Esophagus muscularis mucosa (tissue), 4 donors: Measurements from ENCODE around the gene THNSL1. TPM values are rescaled to one million over a fixed set of nuclear protein-coding genes. Genes with fewer than 3 reads are reported as not detected.

Experiments used
- DNase-seq: peaks from one replicate; pipeline ENCODE4 v3.0.0-alpha.2; 2017; ENCODE audit errors: extremely low spot score
- H3K27ac ChIP-seq, 4 donors: fragments of 200-600 bp; sonication (generic); replicated peaks in 1 of 4; 1 replicate in 3 of 4; 2 replicates in 1 of 4; pipeline ENCODE4 v1.5.1; 2016 to 2019; ENCODE audit warnings: mild to moderate bottlenecking in 1 of 4
- H3K27me3 ChIP-seq, 4 donors: fragments of 200-600 bp; sonication (generic); one replicate each; pipeline versions ENCODE4 v1.5.1 to v1.6.0; 2016 to 2019
- H3K36me3 ChIP-seq, 4 donors: fragments of 200-600 bp; sonication (generic); one replicate each; pipeline ENCODE4 v1.5.1; 2016 to 2019
- H3K4me1 ChIP-seq, 4 donors: fragments of 200-600 bp; sonication (generic); one replicate each; pipeline ENCODE4 v1.5.1; 2016 to 2019
- H3K4me3 ChIP-seq, 4 donors: fragments of 200-600 bp; sonication (generic); 1 replicate in 2 of 4; 2 replicates in 2 of 4; pipeline ENCODE4 v1.5.1; 2016 to 2019; ENCODE audit warnings: mild to moderate bottlenecking in 4 of 4, moderate library complexity in 1 of 4
- H3K9me3 ChIP-seq, 4 donors: fragments of 200-600 bp; sonication (generic); 1 replicate in 3 of 4; 2 replicates in 1 of 4; pipeline ENCODE4 v1.5.1; 2016 to 2019
- EP300 ChIP-seq: sonication (generic); formaldehyde crosslinking; IDR thresholded peaks from one replicate; pipeline ENCODE4 v1.6.1; 2017; ENCODE audit warnings: antibody characterized with exemption
- POLR2A ChIP-seq: fragments of 450-650 bp; IDR thresholded peaks from one replicate; pipeline ENCODE4 v1.6.1; 2017; ENCODE audit warnings: antibody characterized with exemption, moderate library complexity, mild to moderate bottlenecking, low read depth
- POLR2AphosphoS5 ChIP-seq, 2 donors: sonication (generic); formaldehyde crosslinking; IDR thresholded peaks; one replicate each; pipeline ENCODE4 v1.6.1; 2017; ENCODE audit warnings: antibody characterized with exemption in 2 of 2
- WGBS: methylation state at CpG from one replicate; pipeline ENCODE4 v1.1.5; 2018; 5-methylcytosine and 5-hydroxymethylcytosine counted together
- intact Hi-C: fragments of 100-400 bp; cut with DNase I; formaldehyde crosslinking; loops from one replicate; pipeline ENCODE4 v1.15.1; 2023
- total RNA-seq, 4 donors: library from RNA; depleted of rRNA; stranded (reverse); fragments of >200 nt; gene quantifications; one replicate each; pipeline versions ENCODE4 v1.1.0 to v1.2.1, GENCODE V29; 2016
- TF ChIP-seq, protein P1 (sequence below), 3 experiments: fragments of 200-600 bp in 2 of 3; fragments of 450-650 bp in 1 of 3; sonication (generic) in 2 of 3; IDR thresholded peaks; one replicate each; pipeline ENCODE4 v1.5.1; 2017 to 2019; ENCODE audit warnings: antibody characterized with exemption in 3 of 3, mild to moderate bottlenecking in 2 of 3, moderate library complexity in 1 of 3

THNSL1 gene
- total RNA-seq, 4 donors from 2014 or later = 0.65 to 1.1 (median 0.75) TPM

DNA sequence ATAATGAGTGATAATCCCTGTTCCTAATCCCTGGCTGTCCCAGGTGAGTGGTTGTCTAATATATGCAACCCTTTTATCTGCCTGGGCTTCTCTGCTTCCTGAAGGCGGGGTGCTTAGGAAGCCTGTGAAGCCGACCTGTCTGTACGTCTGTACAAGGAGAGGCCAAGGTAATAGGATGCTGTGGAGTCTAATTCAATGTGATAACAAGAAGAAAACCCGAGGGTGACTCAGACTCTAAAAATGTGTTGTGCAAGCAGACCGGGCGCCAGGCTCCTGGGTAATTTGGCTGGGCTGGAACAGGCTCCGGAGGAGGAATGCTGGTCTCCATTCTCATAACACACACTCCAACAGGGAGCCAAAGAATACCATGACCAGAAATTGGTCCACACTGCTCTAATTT lies 43.6 kb downstream of the THNSL1 start:
- no peak overlapping the region for H3K4me3 ChIP-seq
- TF ChIP-seq, protein P1, sequence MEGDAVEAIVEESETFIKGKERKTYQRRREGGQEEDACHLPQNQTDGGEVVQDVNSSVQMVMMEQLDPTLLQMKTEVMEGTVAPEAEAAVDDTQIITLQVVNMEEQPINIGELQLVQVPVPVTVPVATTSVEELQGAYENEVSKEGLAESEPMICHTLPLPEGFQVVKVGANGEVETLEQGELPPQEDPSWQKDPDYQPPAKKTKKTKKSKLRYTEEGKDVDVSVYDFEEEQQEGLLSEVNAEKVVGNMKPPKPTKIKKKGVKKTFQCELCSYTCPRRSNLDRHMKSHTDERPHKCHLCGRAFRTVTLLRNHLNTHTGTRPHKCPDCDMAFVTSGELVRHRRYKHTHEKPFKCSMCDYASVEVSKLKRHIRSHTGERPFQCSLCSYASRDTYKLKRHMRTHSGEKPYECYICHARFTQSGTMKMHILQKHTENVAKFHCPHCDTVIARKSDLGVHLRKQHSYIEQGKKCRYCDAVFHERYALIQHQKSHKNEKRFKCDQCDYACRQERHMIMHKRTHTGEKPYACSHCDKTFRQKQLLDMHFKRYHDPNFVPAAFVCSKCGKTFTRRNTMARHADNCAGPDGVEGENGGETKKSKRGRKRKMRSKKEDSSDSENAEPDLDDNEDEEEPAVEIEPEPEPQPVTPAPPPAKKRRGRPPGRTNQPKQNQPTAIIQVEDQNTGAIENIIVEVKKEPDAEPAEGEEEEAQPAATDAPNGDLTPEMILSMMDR (IDR thresholded peaks at IDR 0.05) = no peak
- TF ChIP-seq EP300 = no peak
- TF ChIP-seq POLR2AphosphoS5 (IDR thresholded peaks at IDR 0.05) = no peak
- TF ChIP-seq POLR2A = no peak
- H3K27ac ChIP-seq = no peak overlapping the region
- intact Hi-C loops = no loop called here
- no peak for DNase-seq
- H3K27me3 ChIP-seq = no peaks in the 10 kb centered on the region
- H3K36me3 ChIP-seq = no peaks in the 10 kb centered on the region
- H3K4me1 ChIP-seq = peaks cover 0 to 3% (median 0%) of the 10 kb centered on the region in 4 donors
- no peaks in the 10 kb centered on the region for H3K9me3 ChIP-seq
- 66% methylated on average over 7 of the region's 7 CpGs for WGBS

DNA sequence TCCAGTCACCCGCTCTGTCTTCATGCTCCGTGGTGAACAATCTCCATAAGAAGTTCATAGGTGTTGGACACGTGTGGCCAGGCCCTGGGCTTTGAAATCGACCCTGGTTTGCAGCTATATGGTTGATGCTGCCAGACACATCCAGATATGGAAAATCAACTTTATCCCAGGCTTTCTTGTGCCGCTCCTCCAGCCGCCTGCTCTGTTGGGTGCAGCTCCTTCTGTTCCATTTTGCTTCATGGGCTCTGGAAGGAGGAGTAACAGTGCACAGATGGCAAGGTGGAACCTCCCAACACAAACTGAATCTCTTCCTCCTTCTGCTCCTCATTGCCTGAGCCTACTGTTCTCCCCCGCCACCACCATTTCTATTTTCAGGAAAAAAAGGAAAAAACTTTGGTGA lies 44.7 kb downstream of the THNSL1 start:
- TF ChIP-seq, protein P1 (IDR thresholded peaks at IDR 0.05) = no peak
- TF ChIP-seq POLR2A = no peak
- no peak for TF ChIP-seq EP300
- no peak for TF ChIP-seq POLR2AphosphoS5 (IDR thresholded peaks at IDR 0.05)
- H3K27ac ChIP-seq = no peak overlapping the region
- no peaks in the 10 kb centered on the region for H3K36me3 ChIP-seq
- WGBS = 93% methylated on average over 7 of the region's 7 CpGs
- peaks cover 0 to 3% (median 0%) of the 10 kb centered on the region in 4 donors for H3K4me1 ChIP-seq
- H3K9me3 ChIP-seq = no peaks in the 10 kb centered on the region
- H3K27me3 ChIP-seq = no peaks in the 10 kb centered on the region
- no peak overlapping the region for H3K4me3 ChIP-seq
- intact Hi-C loops = no loop called here
- DNase-seq = no peak

DNA sequence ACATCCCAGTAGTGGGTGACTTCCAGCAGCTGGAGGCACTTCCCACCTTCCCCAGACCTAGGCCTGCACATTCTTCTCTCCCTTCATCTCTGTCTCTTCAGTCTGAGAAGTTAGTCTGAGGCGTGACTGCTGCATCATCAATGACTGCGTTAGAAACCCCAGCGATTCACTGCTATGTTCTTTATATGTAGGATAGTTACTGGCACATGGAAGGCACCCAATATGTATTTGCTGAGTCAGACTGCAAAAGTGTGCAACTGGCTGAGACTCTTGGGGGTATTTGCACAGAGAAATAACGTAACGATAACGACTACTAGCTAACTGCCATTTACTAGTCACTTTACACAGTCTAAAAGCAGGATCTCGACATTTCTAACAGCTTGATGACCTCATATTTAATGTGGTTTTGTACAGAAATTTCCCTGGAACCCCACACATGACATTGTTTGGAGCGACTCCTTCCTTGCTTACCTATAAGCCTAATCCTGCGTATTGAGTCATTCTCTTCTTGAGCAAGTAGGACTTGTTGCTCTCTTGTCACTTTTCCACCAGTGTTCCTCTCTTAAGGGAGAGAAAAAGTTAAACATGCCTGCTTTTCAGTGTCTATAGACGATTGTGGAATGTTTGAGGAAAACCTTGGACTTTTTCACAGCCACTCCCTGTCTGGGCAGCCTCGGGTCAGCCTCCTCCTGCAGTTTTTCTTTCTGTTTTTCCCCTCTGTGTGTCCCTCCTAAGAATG lies 45.5 kb downstream of the THNSL1 start:
- 73% methylated on average over 11 of the region's 11 CpGs for WGBS
- H3K4me3 ChIP-seq = no peak overlapping the region

DNA sequence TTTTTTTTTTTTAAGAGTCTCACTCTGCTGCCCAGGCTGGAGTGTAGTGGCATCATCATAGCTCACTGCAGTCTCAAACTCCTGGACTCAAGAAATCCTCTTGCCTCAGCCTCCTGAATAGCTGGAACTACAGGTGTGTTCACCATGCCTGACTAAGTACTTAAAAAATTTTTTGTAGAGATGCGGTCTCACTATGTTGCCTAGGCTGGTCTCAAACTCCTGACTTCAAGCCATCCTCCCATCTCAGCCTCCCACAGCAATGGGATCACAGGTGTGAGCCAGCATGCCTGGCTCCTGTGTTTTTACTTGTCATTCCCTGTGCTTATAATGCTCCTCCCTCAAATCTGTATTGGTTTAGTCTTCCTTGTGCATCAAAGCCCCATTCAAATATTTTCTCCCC lies 46.7 kb downstream of the THNSL1 start:
- H3K27me3 ChIP-seq = peaks cover 0 to 8% (median 0%) of the 10 kb centered on the region in 4 donors
- no peak overlapping the region for H3K27ac ChIP-seq
- 89% methylated on average over 1 of the region's 1 CpG for WGBS

More for the DNA sequence above, 45.5 kb downstream of the THNSL1 start:
- H3K9me3 ChIP-seq = no peaks in the 10 kb centered on the region
- H3K4me1 ChIP-seq = peaks cover 0 to 3% (median 0%) of the 10 kb centered on the region in 4 donors
- H3K36me3 ChIP-seq = no peaks in the 10 kb centered on the region
- peak overlapping the region in 2 of 4 donors; percentile 5 to 49 for H3K27ac ChIP-seq
- peak; percentile 74 for DNase-seq
- no peaks in the 10 kb centered on the region for H3K27me3 ChIP-seq
- intact Hi-C loops = no loop called here
- TF ChIP-seq POLR2A (no peak), EP300 (no peak), POLR2AphosphoS5 (IDR thresholded peaks at IDR 0.05) (no peak)
- TF ChIP-seq, protein P1 (IDR thresholded peaks at IDR 0.05) = no peak

More for the DNA sequence above, 46.7 kb downstream of the THNSL1 start:
- intact Hi-C loops = no loop called here
- H3K36me3 ChIP-seq = no peaks in the 10 kb centered on the region
- H3K4me3 ChIP-seq = no peak overlapping the region
- DNase-seq = peak; percentile 64
- no peaks in the 10 kb centered on the region for H3K9me3 ChIP-seq
- TF ChIP-seq POLR2A = no peak
- TF ChIP-seq, protein P1 (IDR thresholded peaks at IDR 0.05) = no peak
- TF ChIP-seq POLR2AphosphoS5 (IDR thresholded peaks at IDR 0.05) = no peak
- no peak for TF ChIP-seq EP300
- peaks cover 0 to 3% (median 0%) of the 10 kb centered on the region in 4 donors for H3K4me1 ChIP-seq
